ENCODE data around the gene PNPLA8. TPM values are rescaled to one million over a fixed set of nuclear protein-coding genes. Genes with fewer than 3 reads are reported as not detected.

PNPLA8 gene
- total RNA-seq, 2 experiments from 2014 or later, result 23.0 to 26.4 TPM

DNA sequence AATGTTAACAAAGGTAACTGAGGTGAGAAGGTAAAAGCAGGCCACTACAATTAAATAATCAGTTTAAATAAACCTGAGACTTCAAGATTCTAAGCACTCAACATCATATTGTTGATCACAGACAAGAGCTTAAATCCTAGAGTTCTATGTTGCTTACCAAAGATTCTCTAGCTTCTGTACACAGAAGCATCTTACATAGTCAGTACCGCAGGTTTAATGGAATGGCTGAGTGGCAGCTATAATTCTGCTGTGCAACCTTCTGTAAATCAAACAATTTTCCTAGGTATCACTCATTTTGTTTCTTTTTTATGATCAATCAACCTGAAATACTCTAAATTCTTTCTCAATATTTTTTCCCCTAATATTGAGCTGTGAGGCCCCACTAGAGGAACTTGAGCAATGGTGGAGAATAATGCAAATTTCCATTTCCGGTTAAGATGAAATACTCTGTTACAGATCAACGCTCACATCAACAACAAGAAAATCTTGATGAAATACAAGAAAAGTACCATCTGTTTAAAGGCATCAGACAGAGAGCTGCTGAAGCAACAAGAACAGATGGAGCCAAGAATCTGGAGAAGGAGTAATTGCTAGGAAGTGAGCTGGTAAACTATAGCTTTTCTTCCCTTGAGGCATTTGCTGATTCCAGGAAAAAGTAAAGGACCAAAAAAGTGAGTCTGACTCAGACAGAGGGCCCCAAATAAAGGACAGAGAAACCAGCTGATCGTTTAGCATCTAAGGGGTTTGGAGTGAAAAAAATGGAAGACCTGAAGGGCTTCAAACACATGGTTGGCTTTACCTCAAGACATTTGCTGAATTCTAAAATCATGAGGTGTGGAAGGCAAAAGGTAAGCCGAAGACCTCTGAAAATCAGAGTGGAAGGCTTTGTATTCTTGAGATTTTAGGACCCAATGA lies 22.6 kb downstream of the PNPLA8 start:
- POLR2A ChIA-PET, result interaction anchor here (0.6 to 2.3 kb wide), 19 partner anchors 9 to 1077 kb away, joined by 3 to 44 read pairs (median 3); partner anchors contain the start of genes DNAJB9, PNPLA8 and THAP5
- TSS peak; percentile 99 for BruUV-seq (replicated peaks)
- peak overlapping the region; percentile 57 for H3K4me3 ChIP-seq (ENCODE audit: low read depth, low read length, poor library complexity, severe bottlenecking)

GRCh38 chr7:108499566-108499965 lies 26.4 kb downstream of the PNPLA8 start:
- Histone ChIP-seq H2AFZ (ENCODE audit: low read length) (no peak overlapping the region), H4K20me1 (ENCODE audit: insufficient read depth, low read length) (no peaks in the 10 kb centered on the region), H3K36me3 (ENCODE audit: insufficient read depth, low read length) (peaks cover 45% of the 10 kb centered on the region), H3K4me3 (ENCODE audit: low read depth, low read length, poor library complexity, severe bottlenecking) (no peak overlapping the region), H3K4me1 (ENCODE audit: insufficient read depth, low read length, poor library complexity, severe bottlenecking) (peaks cover 29% of the 10 kb centered on the region), H3K9me3 (ENCODE audit: low read length) (no peaks in the 10 kb centered on the region), H3K9me2 (ENCODE audit: insufficient read depth, low read length) (no peaks in the 10 kb centered on the region), H3K4me2 (ENCODE audit: low read length) (no peak overlapping the region), H3K79me2 (ENCODE audit: insufficient read depth, low read depth, low read length) (peaks cover 17% of the 10 kb centered on the region; the same call in 1 of the 2 replicates), H3K27ac (ENCODE audit: low read depth, low read length, poor library complexity, severe bottlenecking) (no peak overlapping the region)
- no TSS peak for BruUV-seq (replicated peaks)
- no peak for DNase-seq (ENCODE audit: low spot score)
- TF ChIP-seq EZH2phosphoT487 (IDR thresholded peaks at IDR 0.05; ENCODE audit: borderline replicate concordance, low read depth, low read length) (no peak), CTCF (conservative IDR thresholded peaks at IDR 0.05; ENCODE audit: low read length) (no peak)
- POLR2A ChIA-PET, result interaction anchor here (1.2 to 4.2 kb wide), 2 partner anchors 13 to 27 kb away, joined by 3 to 31 read pairs; partner anchors contain the start of gene PNPLA8
- CTCF ChIA-PET (ENCODE audit: unreplicated experiment), result no interaction called here
- intact Hi-C loops (cut with micrococcal nuclease; ENCODE audit: unreplicated experiment), result no loop called here

More for the DNA sequence above, 22.6 kb downstream of the PNPLA8 start:
- Histone ChIP-seq H2AFZ (ENCODE audit: low read length) (peak overlapping the region; percentile 21; the same call in 1 of the 2 replicates), H4K20me1 (ENCODE audit: insufficient read depth, low read length) (no peaks in the 10 kb centered on the region), H3K9me3 (ENCODE audit: low read length) (peaks cover 11% of the 10 kb centered on the region; the same call in 1 of the 2 replicates), H3K4me2 (ENCODE audit: low read length) (peak overlapping the region; percentile 71), H3K36me3 (ENCODE audit: insufficient read depth, low read length) (peaks cover 57% of the 10 kb centered on the region), H3K4me1 (ENCODE audit: insufficient read depth, low read length, poor library complexity, severe bottlenecking) (peaks cover 30% of the 10 kb centered on the region), H3K79me2 (ENCODE audit: insufficient read depth, low read depth, low read length) (peaks cover 36% of the 10 kb centered on the region; the same call in 1 of the 2 replicates), H3K27ac (ENCODE audit: low read depth, low read length, poor library complexity, severe bottlenecking) (peak overlapping the region; percentile 95), H3K9me2 (ENCODE audit: insufficient read depth, low read length) (no peaks in the 10 kb centered on the region)
- no peak for TF ChIP-seq CTCF (conservative IDR thresholded peaks at IDR 0.05; ENCODE audit: low read length)
- peak; percentile 90 for DNase-seq (ENCODE audit: low spot score)
- intact Hi-C loops (cut with micrococcal nuclease; ENCODE audit: unreplicated experiment), result loop anchor here (1.0 to 2.0 kb wide), 2 partner anchors 23 to 66 kb away; partner anchors contain the start of genes DNAJB9, PNPLA8 and THAP5
- CTCF ChIA-PET (ENCODE audit: unreplicated experiment), result interaction anchor here (1.0 kb wide), 1 partner anchor 24 kb away, joined by 3 read pairs; no protein-coding TSS in a partner anchor
